ENCODE results near the gene MATCAP1.

Gene MATCAP1

GRCh38 chr16:67161595-67162058 is 22.1 kb downstream of the MATCAP1 start:
- H3K4me1 ChIP-seq (ENCODE audit: control insufficient read depth, insufficient read depth, low read length) = peaks cover 64% of the 10 kb centered on the region
- H3K4me3 ChIP-seq (ENCODE audit: low read length in 2 of 2) = peak overlapping the region; percentile 82 to 87
- no peak overlapping the region for H3K27ac ChIP-seq (ENCODE audit: low read length)
- no peaks in the 10 kb centered on the region for H3K9me3 ChIP-seq (ENCODE audit: control insufficient read depth in 2 of 2, low read length in 2 of 2)
- H3K9ac ChIP-seq (ENCODE audit: low read length in 2 of 2) = no peak overlapping the region
- no peaks in the 10 kb centered on the region for H3K36me3 ChIP-seq (ENCODE audit: control insufficient read depth in 2 of 2, insufficient read depth in 2 of 2, low read length in 2 of 2)
- H3K27me3 ChIP-seq (ENCODE audit: control insufficient read depth in 1 of 2, insufficient read depth in 2 of 2, low read length in 2 of 2) = peaks cover 15 to 54% of the 10 kb centered on the region in 2 donors

DNA sequence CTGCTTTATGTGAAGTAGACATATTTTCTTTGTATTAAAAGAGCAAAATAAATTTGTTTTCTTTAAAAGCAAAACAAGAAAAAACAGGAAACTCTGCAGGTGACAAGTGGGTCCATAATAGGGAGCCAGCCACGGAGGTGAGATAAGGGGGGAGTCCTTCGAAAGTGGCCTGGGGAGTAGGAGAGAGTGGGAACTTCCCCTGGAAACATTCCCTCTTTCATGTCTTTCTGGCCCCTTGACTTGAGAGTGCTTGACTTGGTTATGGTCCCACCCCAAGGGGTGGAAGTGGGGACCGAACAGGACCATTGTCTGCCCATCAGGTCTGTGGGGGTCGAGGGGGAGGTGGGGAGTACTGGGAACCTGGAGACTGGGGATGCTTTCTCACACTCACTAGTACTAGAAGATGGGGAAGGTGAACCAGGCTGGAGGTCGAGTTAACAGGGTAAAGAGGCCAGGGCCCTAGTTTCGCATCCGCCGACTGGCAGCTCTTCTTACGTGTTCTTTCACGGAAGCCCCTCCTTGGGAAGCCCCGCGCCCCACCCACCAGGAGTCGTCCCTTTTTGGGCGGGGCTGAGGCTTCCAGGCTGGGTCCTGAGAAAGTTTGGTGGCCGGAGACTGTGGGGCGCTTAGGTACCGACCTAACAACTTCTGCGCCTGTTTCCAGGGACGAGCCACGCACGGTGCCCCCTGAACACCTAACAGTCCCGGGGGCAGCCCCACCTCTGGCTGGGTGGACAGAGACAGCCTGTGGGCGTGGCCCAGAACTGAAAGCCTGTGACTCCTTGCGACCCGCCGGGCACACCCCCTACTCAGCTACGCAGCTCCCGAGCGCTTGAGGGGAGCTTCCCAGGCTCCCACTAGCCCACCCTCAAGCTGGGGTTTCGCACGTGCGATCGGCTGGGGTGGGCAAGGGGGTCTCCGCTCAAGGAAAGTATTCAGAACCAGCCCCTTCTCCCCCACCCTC is 24.8 kb downstream of the MATCAP1 start:
- Histone ChIP-seq H3K4me3 (ENCODE audit: low read length in 2 of 2) (peak overlapping the region; percentile 82 to 87), H3K27me3 (ENCODE audit: control insufficient read depth in 1 of 2, insufficient read depth in 2 of 2, low read length in 2 of 2) (peaks cover 9 to 47% of the 10 kb centered on the region in 2 donors), H3K36me3 (ENCODE audit: control insufficient read depth in 2 of 2, insufficient read depth in 2 of 2, low read length in 2 of 2) (no peaks in the 10 kb centered on the region), H3K4me1 (ENCODE audit: control insufficient read depth, insufficient read depth, low read length) (peaks cover 60% of the 10 kb centered on the region), H3K9me3 (ENCODE audit: control insufficient read depth in 2 of 2, low read length in 2 of 2) (no peaks in the 10 kb centered on the region), H3K9ac (ENCODE audit: low read length in 2 of 2) (peak overlapping the region; percentile 55 to 72), H3K27ac (ENCODE audit: low read length) (no peak overlapping the region)

- H3K4me3 ChIP-seq (ENCODE audit: low read length in 2 of 2) = no peak overlapping the region
- no peaks in the 10 kb centered on the region for H3K9me3 ChIP-seq (ENCODE audit: control insufficient read depth in 2 of 2, low read length in 2 of 2)
- H3K27ac ChIP-seq (ENCODE audit: low read length) = no peak overlapping the region
- H3K27me3 ChIP-seq (ENCODE audit: control insufficient read depth in 1 of 2, insufficient read depth in 2 of 2, low read length in 2 of 2) = peaks cover 10 to 41% of the 10 kb centered on the region in 2 donors
- no peak overlapping the region for H3K9ac ChIP-seq (ENCODE audit: low read length in 2 of 2)
- H3K4me1 ChIP-seq (ENCODE audit: control insufficient read depth, insufficient read depth, low read length) = peaks cover 51% of the 10 kb centered on the region
- H3K36me3 ChIP-seq (ENCODE audit: control insufficient read depth in 2 of 2, insufficient read depth in 2 of 2, low read length in 2 of 2) = no peaks in the 10 kb centered on the region
These were observed 25.7 kb downstream of the MATCAP1 start for GRCh38 chr16:67157892-67158635.

- Histone ChIP-seq H3K36me3 (ENCODE audit: control insufficient read depth in 2 of 2, insufficient read depth in 2 of 2, low read length in 2 of 2) (no peaks in the 10 kb centered on the region), H3K27ac (ENCODE audit: low read length) (no peak overlapping the region), H3K9ac (ENCODE audit: low read length in 2 of 2) (no peak overlapping the region), H3K4me3 (ENCODE audit: low read length in 2 of 2) (no peak overlapping the region), H3K27me3 (ENCODE audit: control insufficient read depth in 1 of 2, insufficient read depth in 2 of 2, low read length in 2 of 2) (peaks cover 7 to 34% of the 10 kb centered on the region in 2 donors), H3K9me3 (ENCODE audit: control insufficient read depth in 2 of 2, low read length in 2 of 2) (no peaks in the 10 kb centered on the region), H3K4me1 (ENCODE audit: control insufficient read depth, insufficient read depth, low read length) (peaks cover 43% of the 10 kb centered on the region)
These were observed 26.5 kb downstream of the MATCAP1 start for GRCh38 chr16:67157106-67157748.

DNA sequence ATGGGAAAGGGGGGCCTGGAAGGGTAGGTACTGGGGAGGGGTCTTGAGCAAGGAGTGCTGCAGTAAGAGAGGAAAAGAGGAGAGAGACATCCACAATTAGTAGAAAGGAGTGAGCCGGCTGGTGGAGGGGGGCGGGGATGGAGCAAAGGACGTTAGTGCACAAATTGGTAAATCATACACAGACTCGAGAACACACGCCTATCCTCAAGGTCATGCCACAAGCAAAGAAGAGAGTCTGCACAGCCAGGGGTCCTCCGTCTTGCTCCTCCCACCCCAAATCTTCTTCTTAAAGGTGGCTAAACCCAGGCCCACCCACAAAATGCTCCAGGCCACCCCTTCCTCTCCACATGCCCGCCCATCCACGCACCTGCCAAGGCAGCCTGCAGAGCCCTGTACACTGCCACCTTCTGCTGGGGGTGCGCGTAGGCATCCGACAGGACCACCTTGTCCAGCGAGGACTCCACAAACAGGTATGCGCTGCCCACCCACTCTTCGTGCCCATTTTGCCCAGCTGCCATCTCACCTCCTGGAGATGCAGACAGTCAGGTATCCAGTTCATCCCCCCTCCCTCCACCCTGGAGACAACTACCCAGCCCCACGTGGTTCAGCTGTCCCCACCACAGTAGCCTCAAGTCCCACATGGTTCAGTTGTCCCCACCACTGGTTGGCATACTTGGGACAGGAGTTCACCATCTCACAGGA is 27.5 kb downstream of the MATCAP1 start:
- no peak overlapping the region for H3K9ac ChIP-seq (ENCODE audit: low read length in 2 of 2)
- peaks cover 4 to 27% of the 10 kb centered on the region in 2 donors for H3K27me3 ChIP-seq (ENCODE audit: control insufficient read depth in 1 of 2, insufficient read depth in 2 of 2, low read length in 2 of 2)
- H3K4me3 ChIP-seq (ENCODE audit: low read length in 2 of 2) = no peak overlapping the region
- H3K9me3 ChIP-seq (ENCODE audit: control insufficient read depth in 2 of 2, low read length in 2 of 2) = no peaks in the 10 kb centered on the region
- peaks cover 40% of the 10 kb centered on the region for H3K4me1 ChIP-seq (ENCODE audit: control insufficient read depth, insufficient read depth, low read length)
- H3K27ac ChIP-seq (ENCODE audit: low read length) = no peak overlapping the region
- no peaks in the 10 kb centered on the region for H3K36me3 ChIP-seq (ENCODE audit: control insufficient read depth in 2 of 2, insufficient read depth in 2 of 2, low read length in 2 of 2)

- Histone ChIP-seq H3K36me3 (ENCODE audit: control insufficient read depth in 2 of 2, insufficient read depth in 2 of 2, low read length in 2 of 2) (no peaks in the 10 kb centered on the region), H3K4me3 (ENCODE audit: low read length in 2 of 2) (peak overlapping the region in 1 of 2 donors; percentile 61), H3K27me3 (ENCODE audit: control insufficient read depth in 1 of 2, insufficient read depth in 2 of 2, low read length in 2 of 2) (peaks cover 2 to 19% of the 10 kb centered on the region in 2 donors), H3K9me3 (ENCODE audit: control insufficient read depth in 2 of 2, low read length in 2 of 2) (no peaks in the 10 kb centered on the region), H3K4me1 (ENCODE audit: control insufficient read depth, insufficient read depth, low read length) (peaks cover 42% of the 10 kb centered on the region), H3K27ac (ENCODE audit: low read length) (no peak overlapping the region), H3K9ac (ENCODE audit: low read length in 2 of 2) (no peak overlapping the region)
These were observed 28.2 kb downstream of the MATCAP1 start for GRCh38 chr16:67155295-67156142.

GRCh38 chr16:67154578-67155294 is 29.0 kb downstream of the MATCAP1 start:
- H3K9ac ChIP-seq (ENCODE audit: low read length in 2 of 2) = no peak overlapping the region
- no peaks in the 10 kb centered on the region for H3K9me3 ChIP-seq (ENCODE audit: control insufficient read depth in 2 of 2, low read length in 2 of 2)
- no peaks in the 10 kb centered on the region for H3K36me3 ChIP-seq (ENCODE audit: control insufficient read depth in 2 of 2, insufficient read depth in 2 of 2, low read length in 2 of 2)
- H3K27ac ChIP-seq (ENCODE audit: low read length) = no peak overlapping the region
- H3K4me1 ChIP-seq (ENCODE audit: control insufficient read depth, insufficient read depth, low read length) = peaks cover 36% of the 10 kb centered on the region
- H3K27me3 ChIP-seq (ENCODE audit: control insufficient read depth in 1 of 2, insufficient read depth in 2 of 2, low read length in 2 of 2) = peaks cover 2 to 17% of the 10 kb centered on the region in 2 donors
- peak overlapping the region in 1 of 2 donors; percentile 61 for H3K4me3 ChIP-seq (ENCODE audit: low read length in 2 of 2)

DNA sequence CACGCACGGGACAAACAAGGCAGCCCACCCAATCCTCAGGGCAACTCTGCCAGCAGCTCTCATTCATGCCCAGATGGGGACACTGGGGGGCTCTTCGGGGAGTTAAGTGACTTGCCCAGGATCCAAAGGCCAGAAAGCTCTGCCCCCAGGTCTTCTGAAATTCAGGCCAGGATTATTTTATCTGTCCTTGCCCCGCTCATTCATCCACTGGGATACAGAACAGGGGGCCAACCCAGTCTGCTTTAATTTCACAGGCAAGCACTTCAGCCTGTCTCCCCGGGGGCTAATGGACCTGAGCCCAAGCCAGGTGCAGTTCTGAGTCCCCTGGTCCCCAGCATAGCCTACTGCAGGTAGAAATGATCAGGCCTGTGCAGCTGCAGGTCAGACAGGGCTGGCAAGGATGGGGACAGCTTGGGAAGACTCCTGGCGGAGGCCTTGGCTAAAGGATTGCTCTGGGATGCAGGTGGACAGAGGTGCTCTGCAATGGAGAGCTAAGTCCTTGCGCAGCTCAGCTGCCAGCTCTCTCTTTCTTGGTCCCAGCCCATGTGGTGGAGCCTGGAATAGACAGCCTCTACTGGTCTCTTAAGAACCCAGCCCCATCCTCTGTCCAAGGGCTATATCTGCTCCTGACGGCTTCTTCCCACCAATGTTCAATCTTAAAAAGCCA is 32.2 kb downstream of the MATCAP1 start:
- Histone ChIP-seq H3K9ac (ENCODE audit: low read length in 2 of 2) (peak overlapping the region; percentile 15 to 21), H3K36me3 (ENCODE audit: control insufficient read depth in 2 of 2, insufficient read depth in 2 of 2, low read length in 2 of 2) (peaks cover 8 to 18% of the 10 kb centered on the region in 2 donors), H3K27ac (ENCODE audit: low read length) (peak overlapping the region; percentile 81)

More for the DNA sequence above, 32.2 kb downstream of the MATCAP1 start:
- H3K9me3 ChIP-seq (ENCODE audit: control insufficient read depth in 2 of 2, low read length in 2 of 2) = no peaks in the 10 kb centered on the region
- peaks cover 27% of the 10 kb centered on the region for H3K4me1 ChIP-seq (ENCODE audit: control insufficient read depth, insufficient read depth, low read length)
- H3K4me3 ChIP-seq (ENCODE audit: low read length in 2 of 2) = peak overlapping the region; percentile 59 to 77
- H3K27me3 ChIP-seq (ENCODE audit: control insufficient read depth in 1 of 2, insufficient read depth in 2 of 2, low read length in 2 of 2) = peaks cover 2 to 17% of the 10 kb centered on the region in 2 donors
